ENCODE data around the gene STOM. TPM values are rescaled to one million over a fixed set of nuclear protein-coding genes. Genes with fewer than 3 reads are reported as not detected.

Gene STOM
- total RNA-seq, 1 experiment from 2014 or later: 22.4 TPM

- H3K4me2 ChIP-seq (ENCODE audit: low read length): no peak overlapping the region
- TF ChIP-seq CTCF (IDR thresholded peaks at IDR 0.05 in 2 of 3, conservative IDR thresholded peaks at IDR 0.05 in 1 of 3; ENCODE audit: borderline replicate concordance in 1 of 3, insufficient read depth in 1 of 3, low read depth in 2 of 3, low read length in 2 of 3) (no peak), JUND (IDR thresholded peaks at IDR 0.05) (no peak), SIN3A (IDR thresholded peaks at IDR 0.05; ENCODE audit: low read depth) (no peak), POLR2A (IDR thresholded peaks at IDR 0.05; ENCODE audit: borderline replicate concordance, extremely low read depth, insufficient read depth, insufficient read length) (no peak), CEBPB (IDR thresholded peaks at IDR 0.05; ENCODE audit: low read depth) (no peak), EZH2 (IDR thresholded peaks at IDR 0.05) (no peak), ZNF274 (IDR thresholded peaks at IDR 0.05; ENCODE audit: low read depth, low read length) (no peak), ZBTB33 (IDR thresholded peaks at IDR 0.05; ENCODE audit: extremely low read depth, insufficient replicate concordance, low read length) (no peak), EGR1 (IDR thresholded peaks at IDR 0.05; ENCODE audit: low read depth) (no peak), FOSL1 (IDR thresholded peaks at IDR 0.05; ENCODE audit: low read depth) (no peak), RAD21 (IDR thresholded peaks at IDR 0.05; ENCODE audit: low read depth) (no peak), ATF3 (IDR thresholded peaks at IDR 0.05) (no peak), MAX (IDR thresholded peaks at IDR 0.05) (no peak), SRF (IDR thresholded peaks at IDR 0.05; ENCODE audit: low read depth) (no peak), REST (IDR thresholded peaks at IDR 0.05; ENCODE audit: low read depth) (no peak), ZFX (IDR thresholded peaks at IDR 0.05) (no peak)
- no peaks in the 10 kb centered on the region for H3K36me3 ChIP-seq (ENCODE audit: control insufficient read depth in 1 of 2, insufficient read depth in 2 of 2, low read length in 2 of 2)
- no peak overlapping the region for H3K9ac ChIP-seq (ENCODE audit: low read length)
- no peaks in the 10 kb centered on the region for H3K9me2 ChIP-seq (ENCODE audit: insufficient read depth)
- no peak overlapping the region for H3K4me3 ChIP-seq (replicated peaks in 1 of 2; ENCODE audit: low read depth in 1 of 2, low read length in 2 of 2)
- H3K9me3 ChIP-seq (ENCODE audit: control insufficient read depth in 1 of 2, insufficient read depth in 1 of 2, low read depth in 1 of 2, low read length in 2 of 2): no peaks in the 10 kb centered on the region
- ChIA-PET CTCF (interaction anchor here (1.2 kb wide), 1 partner anchor 71 kb away, joined by 4 read pairs; no protein-coding TSS in a partner anchor), POLR2A (no interaction called here), RAD21 (ENCODE audit: low non-redundant PET in 1 of 2, low total read pairs in 2 of 2, uncharacterized antibody in 2 of 2, unreplicated experiment in 2 of 2) (no interaction called here)
- H3K27ac ChIP-seq (ENCODE audit: low read depth, low read length): no peak overlapping the region
- ATAC-seq: no peak
- intact Hi-C loops (cut with micrococcal nuclease): no loop called here
- BruUV-seq (replicated peaks): no TSS peak
- H2AFZ ChIP-seq (ENCODE audit: low read depth, low read length, poor library complexity, severe bottlenecking): no peak overlapping the region
- H3K79me2 ChIP-seq (ENCODE audit: insufficient read depth, low read length): no peaks in the 10 kb centered on the region
- no peaks in the 10 kb centered on the region for H3K4me1 ChIP-seq (ENCODE audit: control insufficient read depth in 1 of 2, insufficient read depth in 2 of 2, low read length in 2 of 2)
- H3K27me3 ChIP-seq (ENCODE audit: insufficient read depth, low read length): no peaks in the 10 kb centered on the region
- H4K20me1 ChIP-seq (ENCODE audit: insufficient read depth): no peaks in the 10 kb centered on the region
- no peak for DNase-seq (ENCODE audit: low read depth, low spot score)
Observed at GRCh38 chr9:121390372-121390771, 20.3 kb upstream of the STOM start.

Measured in HCT116 (cell line).